ENCODE data around the gene CALM3.

CALM3 gene

DNA sequence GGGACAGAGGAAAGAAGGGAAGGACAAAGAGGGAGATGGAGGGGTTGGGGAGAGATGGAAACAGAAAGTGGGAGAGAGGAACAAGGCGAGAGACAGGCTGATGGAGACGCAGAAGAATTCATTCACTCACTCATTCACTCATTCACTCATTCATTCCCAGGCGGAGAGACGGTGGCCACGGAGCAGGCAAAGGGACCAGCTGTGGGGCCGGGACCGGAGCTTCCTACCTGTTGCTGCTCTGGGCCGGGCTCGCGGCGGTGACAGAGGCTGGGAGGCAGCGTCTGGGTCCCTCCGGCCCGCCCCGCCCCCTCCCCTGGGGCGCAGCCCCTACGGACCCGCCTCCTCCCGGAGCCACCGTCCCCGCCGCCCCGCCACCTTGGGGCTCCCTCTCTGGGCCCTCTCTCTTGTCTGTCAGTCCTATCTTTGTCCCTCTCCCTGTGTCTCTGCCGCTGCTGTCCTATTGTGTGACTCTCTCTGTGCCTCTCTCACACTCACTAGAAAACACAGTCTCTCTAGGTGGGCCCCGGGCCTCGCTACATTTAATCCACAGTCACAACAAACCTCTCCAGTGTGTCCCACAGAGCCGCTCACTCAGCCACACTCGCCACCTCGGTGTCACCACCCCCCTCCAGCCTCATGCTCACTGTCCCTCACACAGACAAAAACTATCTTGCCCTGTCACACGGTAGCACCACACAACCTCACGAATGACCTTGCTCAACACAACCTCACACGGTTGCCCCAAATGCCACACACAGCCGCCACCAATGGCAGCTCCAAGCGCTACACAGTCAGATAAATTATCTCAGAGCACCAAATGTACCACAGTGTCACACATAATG, 35.0 kb downstream of the CALM3 start, which contains the start of gene GNG8:
GNG8 (minus strand) TSS at position 283 of the 842 bp plus-strand sequence. CDS start 1,520 bp downstream, outside the sequence.
- DNase-seq (ENCODE audit: low read depth): no peak

DNA sequence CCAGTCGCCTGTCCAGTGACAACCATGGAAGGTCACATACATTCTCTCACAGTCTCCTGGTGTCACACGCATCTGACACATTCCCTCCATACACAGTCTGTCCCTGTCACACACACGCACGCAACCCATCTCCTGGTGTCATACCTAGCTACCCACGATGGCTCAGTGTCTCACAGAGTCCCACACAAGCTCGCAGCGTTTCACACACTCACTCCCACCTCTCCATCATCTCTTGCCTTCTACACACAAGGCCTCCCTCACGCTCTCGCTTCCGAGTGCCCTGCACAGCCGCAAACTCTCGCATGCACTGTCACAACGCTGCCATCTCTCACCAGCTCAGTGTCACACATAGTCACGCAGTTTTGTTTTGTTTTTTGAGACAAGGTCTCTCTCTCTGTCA, 36.1 kb downstream of the CALM3 start:
- DNase-seq (ENCODE audit: low read depth): no peak

DNA sequence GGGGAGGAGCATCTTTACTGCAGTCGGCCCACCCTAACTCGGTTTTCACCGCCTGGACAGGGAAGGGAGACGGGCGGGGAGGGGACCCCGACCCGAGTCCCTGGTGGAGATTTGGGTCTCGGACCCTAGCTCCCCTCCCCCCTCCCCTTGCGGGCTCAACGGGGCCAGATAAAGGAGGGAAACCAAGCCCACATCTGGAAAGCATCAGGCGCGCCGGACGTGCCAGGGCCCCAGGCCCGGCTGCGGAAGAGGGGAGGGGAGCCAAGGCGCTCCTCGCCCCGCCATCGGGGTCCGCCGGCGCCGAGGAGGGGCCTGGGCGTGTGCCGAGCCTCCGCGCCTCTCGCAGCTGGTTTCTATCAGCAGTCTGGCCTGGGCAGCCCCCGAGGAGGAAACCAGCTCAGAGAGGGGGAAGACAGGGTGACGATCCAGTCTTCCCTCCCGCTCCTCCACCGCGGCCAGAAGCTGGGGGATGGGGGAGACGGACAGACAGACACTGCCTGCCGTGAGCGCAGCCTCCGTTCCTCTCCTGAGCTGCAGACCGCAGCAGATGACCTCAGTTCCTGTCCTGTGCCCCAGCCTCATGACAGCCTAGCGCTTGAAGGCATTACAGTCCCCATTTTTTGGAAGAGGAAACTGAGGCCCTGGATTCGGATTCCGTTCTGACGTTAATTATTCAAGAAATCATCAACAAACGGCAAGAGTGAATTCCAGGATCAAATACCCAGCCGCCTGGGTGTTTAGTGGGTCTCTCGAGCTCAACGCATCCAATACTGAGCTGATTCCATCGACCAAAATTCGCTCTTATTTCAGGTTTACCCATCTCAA, 38.4 kb downstream of the CALM3 start:
- no peak for DNase-seq (ENCODE audit: low read depth)

DNA sequence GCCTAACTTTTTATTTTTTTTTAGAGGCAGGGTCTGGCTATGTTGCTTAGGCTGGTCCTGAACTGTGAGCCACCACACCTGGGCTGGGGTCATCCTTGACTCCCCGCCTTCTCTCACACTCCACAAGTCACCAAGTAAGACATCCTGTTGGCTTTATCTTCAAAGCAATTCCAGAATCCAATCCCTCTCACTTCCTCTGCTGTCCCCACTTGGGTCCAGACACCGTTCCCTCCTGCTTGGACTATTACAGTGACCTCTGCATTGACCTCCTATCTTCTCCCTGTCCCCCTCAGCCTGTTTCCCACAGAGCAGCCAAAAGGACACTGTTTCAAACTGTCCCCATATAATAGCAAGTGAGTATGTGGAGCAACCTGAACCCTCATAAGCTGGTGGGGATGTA, 39.5 kb downstream of the CALM3 start:
- DNase-seq (ENCODE audit: low read depth): no peak

DNA sequence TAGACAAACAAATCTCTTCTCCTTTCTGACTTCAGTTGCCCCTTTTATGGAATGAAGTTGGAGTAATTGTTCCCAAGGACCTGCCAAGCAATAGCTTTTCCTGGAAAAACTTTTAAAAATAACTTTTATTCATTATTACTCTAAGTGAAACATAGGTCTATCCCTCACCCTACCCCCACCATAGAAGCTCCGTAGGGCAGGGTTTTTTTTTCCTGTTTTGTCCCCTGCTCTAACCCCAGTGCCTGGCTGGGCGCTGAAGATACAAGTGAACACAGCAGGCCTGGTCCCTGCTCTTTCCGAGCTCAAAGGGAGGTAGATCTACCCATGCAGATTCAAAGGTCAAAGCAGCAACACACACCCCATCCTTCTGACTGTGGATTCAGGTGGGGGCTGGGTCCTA, 43.6 kb downstream of the CALM3 start:
- DNase-seq (ENCODE audit: low read depth): no peak

DNA sequence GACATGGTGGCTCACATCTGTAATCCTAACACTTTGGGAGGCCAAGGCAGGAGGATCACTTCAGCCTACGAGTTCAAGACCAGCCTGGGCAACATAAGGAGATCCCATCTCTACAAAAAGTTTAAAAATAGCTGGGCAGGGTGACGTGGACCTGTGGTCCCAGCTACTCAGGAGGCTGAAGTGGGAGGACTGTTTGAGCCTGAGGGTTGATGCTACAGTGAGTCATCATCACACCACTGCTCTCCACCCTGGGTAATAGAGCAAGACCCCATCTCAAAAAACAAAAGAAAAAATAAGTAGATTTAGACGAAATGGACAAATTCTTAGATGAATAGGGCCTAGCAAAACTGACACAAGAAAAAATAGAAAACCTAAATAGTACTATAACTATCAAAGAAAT, 45.3 kb downstream of the CALM3 start:
- DNase-seq (ENCODE audit: low read depth): no peak

DNA sequence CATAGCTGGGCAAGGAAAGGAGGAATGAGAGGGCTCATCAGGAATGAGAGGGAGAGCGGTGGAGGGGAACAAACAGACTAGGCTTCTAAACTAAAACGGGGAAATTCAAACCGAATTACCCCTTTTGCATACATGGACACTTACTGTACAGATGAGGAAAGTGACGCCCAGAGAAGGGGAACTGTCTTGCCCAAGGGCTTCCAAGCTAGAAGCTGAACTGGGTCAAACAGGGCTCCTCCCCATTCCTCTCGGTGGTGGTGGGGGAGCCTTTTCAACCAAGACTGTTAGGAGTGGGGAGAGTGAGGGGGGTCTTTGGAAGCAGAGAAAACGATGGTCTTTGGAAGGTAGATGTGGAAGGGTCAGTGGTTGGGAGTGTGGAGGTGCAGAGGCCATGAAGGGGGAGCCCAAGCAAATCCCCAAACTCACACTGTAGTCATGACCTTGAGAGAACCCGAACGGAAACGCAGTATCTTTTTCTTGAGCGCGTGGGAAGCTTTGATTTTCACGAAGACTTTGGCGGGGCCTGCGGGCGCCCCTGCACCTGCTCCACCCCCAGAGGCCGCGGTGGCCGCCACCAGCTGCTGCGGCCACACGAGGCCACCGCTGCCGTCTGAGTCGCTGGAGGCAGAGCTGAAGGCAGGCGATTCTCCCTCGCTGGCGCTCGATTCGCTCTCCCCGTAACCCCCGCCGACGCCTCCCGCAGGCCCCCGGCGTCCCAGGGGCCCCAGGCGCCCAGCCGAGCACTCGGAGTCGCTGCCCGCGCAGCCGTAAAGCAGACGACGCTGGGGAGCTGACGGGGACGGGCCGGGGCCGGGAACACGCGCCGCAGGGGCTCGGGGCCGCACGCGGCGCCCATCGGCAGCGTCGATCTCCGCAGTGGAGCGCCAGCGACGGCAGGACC, 47.2 kb downstream of the CALM3 start:
- DNase-seq (ENCODE audit: low read depth): no peak

DNA sequence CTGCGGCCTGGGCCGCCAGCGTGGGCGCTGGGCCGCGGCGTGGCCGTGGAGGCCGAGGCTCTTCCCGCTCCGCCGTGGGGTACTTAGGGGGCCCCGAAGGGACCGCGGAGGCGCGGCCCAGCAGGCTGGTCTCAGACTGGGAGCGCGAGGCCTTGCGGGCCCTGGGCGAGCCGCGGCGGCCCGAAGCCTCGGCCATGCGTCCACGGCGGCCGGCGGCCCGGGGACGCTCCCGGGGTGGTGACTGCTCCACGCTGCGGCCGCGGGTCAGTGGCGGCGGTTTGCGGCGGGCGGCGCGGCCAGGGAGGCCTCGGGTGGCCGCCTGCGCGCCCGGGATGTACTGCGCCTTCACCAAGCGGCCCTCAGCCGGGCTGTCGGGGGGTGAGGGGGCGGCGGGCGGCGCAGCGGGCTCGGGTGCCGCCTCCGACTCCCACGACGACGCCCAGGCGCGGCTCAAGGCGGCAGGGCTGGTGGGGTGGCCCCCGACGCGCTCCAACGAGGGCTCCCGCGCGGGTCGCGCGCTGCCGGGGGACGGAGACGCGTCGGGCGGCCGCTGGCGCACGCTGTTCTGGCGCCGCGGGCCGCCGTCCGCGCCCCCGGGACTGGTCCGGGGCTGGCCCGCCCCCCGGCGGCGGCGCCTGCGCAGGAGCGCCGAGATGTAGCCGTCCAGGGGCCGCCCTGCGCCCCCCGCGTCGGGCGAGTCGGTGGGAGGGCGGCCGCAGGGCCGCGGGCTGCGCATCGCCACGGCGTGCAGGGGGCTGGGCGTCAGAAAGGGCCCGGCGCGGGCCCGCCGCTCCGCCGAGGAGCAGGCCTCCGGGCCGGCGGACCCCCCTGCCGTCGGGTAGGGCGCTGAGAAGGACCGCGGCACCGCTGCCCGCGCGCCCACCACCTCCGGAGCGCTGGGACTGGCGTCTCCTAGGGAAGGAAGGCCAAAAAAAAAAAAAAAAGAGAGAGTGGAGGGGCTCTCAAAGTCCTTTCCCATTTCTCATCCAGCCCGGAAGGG, 48.1 kb downstream of the CALM3 start:
- DNase-seq (ENCODE audit: low read depth): no peak

DNA sequence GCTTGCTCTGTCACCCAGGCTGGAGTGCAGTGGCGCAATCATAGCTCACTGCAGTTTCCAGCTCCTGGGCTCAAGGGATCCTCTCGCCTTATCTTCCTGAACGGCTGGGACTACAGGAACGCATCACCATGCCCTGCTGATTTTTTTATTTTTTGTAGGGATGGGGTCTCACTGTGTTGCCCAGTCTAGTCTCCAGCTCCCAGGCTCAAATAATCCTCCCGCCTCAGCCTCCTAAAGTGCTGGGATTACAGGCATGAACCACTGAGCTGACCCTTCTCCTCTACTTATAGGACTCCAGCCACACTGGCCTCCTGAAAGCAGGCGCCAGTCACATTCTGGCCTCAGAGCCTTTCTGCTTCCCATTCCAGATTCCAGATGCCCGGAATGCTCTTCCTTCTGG, 49.3 kb downstream of the CALM3 start:
- DNase-seq (ENCODE audit: low read depth): no peak

DNA sequence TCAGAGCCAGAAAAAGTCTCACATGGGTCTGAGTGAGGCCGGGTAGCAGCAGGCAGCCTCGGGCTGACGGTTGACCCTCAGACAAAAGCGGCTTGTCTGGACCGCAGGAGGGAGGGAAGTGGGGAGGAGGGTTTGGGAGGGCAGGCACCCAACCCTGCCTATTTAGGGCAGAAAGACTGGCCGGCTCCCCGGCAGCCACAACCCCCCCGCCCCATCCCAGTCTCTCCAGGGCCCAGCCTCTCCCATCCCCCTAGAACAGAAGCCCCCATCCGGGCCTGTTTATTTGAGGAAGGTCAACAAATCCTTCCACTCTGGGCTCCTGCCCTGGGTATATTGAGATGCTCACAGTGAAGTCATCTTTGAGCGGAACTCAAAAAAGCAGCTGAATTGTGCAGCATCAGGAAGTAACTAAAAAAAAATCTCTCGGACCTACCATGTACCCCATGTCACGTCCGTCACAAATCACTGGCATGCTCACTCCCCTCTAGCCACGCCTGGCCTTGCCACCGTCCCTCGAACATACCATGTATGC, 53.6 kb downstream of the CALM3 start:
- no peak for DNase-seq (ENCODE audit: low read depth)

DNA sequence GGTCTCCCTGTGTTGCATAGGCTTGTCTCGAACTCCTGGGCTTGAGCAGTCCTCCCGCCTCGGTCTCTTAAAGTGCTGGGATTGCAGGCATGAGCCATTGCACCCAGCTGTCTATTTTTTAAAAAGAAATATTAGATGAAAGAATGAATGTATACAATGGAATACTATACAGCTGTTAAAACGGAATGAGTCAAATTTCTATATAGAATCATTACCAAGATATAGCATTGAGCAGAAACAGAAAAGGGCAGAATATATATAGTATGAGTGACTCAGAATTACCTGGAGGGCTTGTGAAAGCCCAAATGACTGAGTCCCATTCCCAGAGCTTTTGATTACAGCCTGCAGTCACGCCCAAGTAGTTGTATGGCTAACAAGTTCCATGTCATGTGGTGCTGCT, 55.4 kb downstream of the CALM3 start:
- no peak for DNase-seq (ENCODE audit: low read depth)

DNA sequence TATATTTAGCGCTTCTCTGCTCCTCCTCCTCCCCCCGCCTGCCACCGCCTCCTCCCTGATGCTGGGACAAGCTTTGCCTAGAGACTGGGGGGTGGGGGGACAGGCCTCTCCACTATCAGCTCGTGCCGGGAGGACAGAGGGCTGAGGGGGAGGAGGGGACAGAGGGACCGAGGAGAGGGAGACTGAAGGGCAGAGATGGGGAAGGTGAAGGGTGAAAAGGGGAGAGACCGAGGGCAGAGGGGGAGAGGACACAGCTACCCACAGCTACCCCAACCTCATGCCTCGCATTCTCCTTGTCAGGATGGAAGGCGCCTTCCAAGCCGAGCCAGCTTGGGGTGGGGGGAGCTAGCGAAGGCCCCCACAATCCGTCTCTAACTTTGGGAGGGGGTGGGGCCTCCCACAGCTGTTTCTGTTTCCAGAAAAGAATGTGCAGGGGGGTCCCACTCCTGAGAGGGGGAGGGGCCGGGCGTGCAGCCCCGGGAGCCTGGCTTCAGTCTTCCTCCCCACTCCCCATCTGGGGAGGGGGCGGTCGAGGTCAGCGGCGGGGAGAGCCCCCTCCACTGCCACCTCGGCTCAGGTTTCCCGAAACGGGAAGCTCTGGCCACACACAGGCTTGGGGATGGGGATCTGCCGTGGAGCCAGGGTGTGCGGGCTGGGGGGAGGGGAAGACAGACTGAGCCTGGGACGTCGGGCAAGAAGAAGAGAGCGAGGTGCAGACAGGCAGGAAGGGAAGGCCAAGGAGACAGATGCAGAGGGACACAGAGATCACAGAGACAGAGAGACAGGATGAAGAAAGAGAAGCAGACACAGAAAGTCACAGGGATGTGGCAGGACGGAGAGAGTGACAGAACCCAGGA, 58.2 kb downstream of the CALM3 start:
- no peak for DNase-seq (ENCODE audit: low read depth)

DNA sequence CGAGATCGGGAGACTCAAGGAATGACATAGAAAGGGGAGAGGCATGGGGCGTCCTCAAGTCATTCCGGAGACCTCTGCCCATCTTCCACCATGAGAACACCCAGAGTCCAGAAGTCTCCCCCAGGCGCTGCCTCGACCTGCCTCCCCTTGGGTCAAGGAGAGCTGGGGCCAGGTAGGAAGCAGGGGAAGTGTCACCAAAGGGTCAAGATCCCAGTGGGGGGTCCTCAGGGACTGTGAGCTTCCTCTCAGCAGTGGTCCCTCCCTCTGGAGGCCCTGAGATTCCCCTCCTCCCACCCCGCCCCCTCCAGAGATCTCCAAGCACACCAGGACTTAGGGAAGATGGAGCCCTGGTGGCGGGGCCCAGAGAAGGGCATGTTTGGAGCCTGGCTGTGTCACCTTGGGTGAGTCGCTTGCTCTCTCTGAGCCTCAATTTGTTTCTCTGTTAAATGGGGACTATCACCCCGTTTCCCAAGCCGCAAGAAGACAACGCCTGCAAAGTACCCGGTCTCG, 58.9 kb downstream of the CALM3 start:
- no peak for DNase-seq (ENCODE audit: low read depth)
